Loucy (cell line): ENCODE results near the gene LVRN.

Experiments used
- H2AFZ ChIP-seq: fragments of 200-600 bp; sonication (generic); 2 replicates; pipeline ENCODE4 v1.6.0; 2016; ENCODE audit warnings: antibody characterized with exemption, mild to moderate bottlenecking, low read length, moderate library complexity
- H3F3A ChIP-seq: fragments of 200-600 bp; 2 replicates; pipeline ENCODE4 v1.6.0; 2016; ENCODE audit warnings: antibody characterized with exemption, low read depth, mild to moderate bottlenecking
- H3K27me3 ChIP-seq: fragments of 200-600 bp; sonication (generic); 2 replicates; pipeline ENCODE4 v1.6.1; 2014; ENCODE audit warnings: low read length, mild to moderate bottlenecking; ENCODE audit not compliant: insufficient read depth, poor library complexity, severe bottlenecking
- H3K36me3 ChIP-seq: fragments of 200-600 bp; sonication (generic); 2 replicates; pipeline ENCODE4 v1.6.1; 2016; ENCODE audit warnings: low read length; ENCODE audit not compliant: insufficient read depth
- H3K4me1 ChIP-seq: fragments of 200-600 bp; sonication (generic); 2 replicates; pipeline ENCODE4 v1.5.1; 2014; ENCODE audit warnings: low read length, mild to moderate bottlenecking; ENCODE audit not compliant: insufficient read depth, poor library complexity, severe bottlenecking
- H3K4me2 ChIP-seq: fragments of 200-600 bp; sonication (generic); 2 replicates; pipeline ENCODE4 v1.6.0; 2014; ENCODE audit warnings: antibody characterized with exemption, low read length, low read depth, mild to moderate bottlenecking; ENCODE audit not compliant: poor library complexity, severe bottlenecking
- H3K4me3 ChIP-seq: fragments of 200-600 bp; sonication (generic); 2 replicates; pipeline ENCODE4 v1.5.1; 2014; ENCODE audit warnings: low read length, mild to moderate bottlenecking, mixed read lengths; ENCODE audit not compliant: poor library complexity, severe bottlenecking
- H3K79me2 ChIP-seq: fragments of 200-600 bp; sonication (generic); 2 replicates; pipeline ENCODE4 v1.6.1; 2014; ENCODE audit warnings: low read length; ENCODE audit not compliant: insufficient read depth
- H3K9ac ChIP-seq: fragments of 200-600 bp; sonication (generic); 2 replicates; pipeline ENCODE4 v1.6.0; 2014; ENCODE audit warnings: mild to moderate bottlenecking, low read depth, low read length, moderate library complexity; ENCODE audit not compliant: poor library complexity, severe bottlenecking
- H3K9me2 ChIP-seq: fragments of 200-600 bp; sonication (generic); replicated peaks from 2 replicates; pipeline ENCODE4 v1.6.1; 2016; ENCODE audit warnings: low read depth, low read length, mixed read lengths
- H3K9me3 ChIP-seq: fragments of 200-600 bp; sonication (generic); 2 replicates; pipeline ENCODE4 v1.6.1; 2014; ENCODE audit warnings: mild to moderate bottlenecking, antibody characterized with exemption, low read length, low read depth; ENCODE audit not compliant: insufficient read depth
- H4K20me1 ChIP-seq: fragments of 200-600 bp; sonication (generic); 2 replicates; pipeline ENCODE4 v1.6.0; 2014; ENCODE audit warnings: antibody characterized with exemption, low read length, mild to moderate bottlenecking; ENCODE audit not compliant: insufficient read depth, poor library complexity, severe bottlenecking
- CTCF ChIP-seq: fragments of 200-600 bp; sonication (generic); conservative IDR thresholded peaks from 2 replicates; pipeline ENCODE4 v1.5.1; 2014; ENCODE audit warnings: mild to moderate bottlenecking, antibody characterized with exemption, low read length
- EZH2phosphoT487 ChIP-seq: fragments of 200-600 bp; IDR thresholded peaks from 2 replicates; pipeline ENCODE4 v1.6.1; 2018; ENCODE audit warnings: antibody characterized with exemption, mild to moderate bottlenecking, moderate library complexity, borderline replicate concordance

Gene LVRN

GRCh38 chr5:115952588-115952987, 9.7 kb upstream of the LVRN start:
- no peaks in the 10 kb centered on the region for H4K20me1 ChIP-seq
- H2AFZ ChIP-seq, result no peak overlapping the region
- H3K79me2 ChIP-seq, result no peaks in the 10 kb centered on the region
- H3F3A ChIP-seq, result no peaks in the 10 kb centered on the region
- H3K27me3 ChIP-seq, result no peaks in the 10 kb centered on the region
- no peaks in the 10 kb centered on the region for H3K36me3 ChIP-seq
- no peak for TF ChIP-seq CTCF
- H3K4me3 ChIP-seq, result no peak overlapping the region
- H3K4me2 ChIP-seq, result no peak overlapping the region
- H3K9me2 ChIP-seq, result no peaks in the 10 kb centered on the region
- no peaks in the 10 kb centered on the region for H3K4me1 ChIP-seq
- H3K9ac ChIP-seq, result no peak overlapping the region
- no peaks in the 10 kb centered on the region for H3K9me3 ChIP-seq

- no peaks in the 10 kb centered on the region for H3F3A ChIP-seq
- no peaks in the 10 kb centered on the region for H3K79me2 ChIP-seq
- no peaks in the 10 kb centered on the region for H3K9me2 ChIP-seq
- H3K9me3 ChIP-seq, result no peaks in the 10 kb centered on the region
- H2AFZ ChIP-seq, result no peak overlapping the region
- no peaks in the 10 kb centered on the region for H3K4me1 ChIP-seq
- H4K20me1 ChIP-seq, result no peaks in the 10 kb centered on the region
- no peaks in the 10 kb centered on the region for H3K36me3 ChIP-seq
- no peak overlapping the region for H3K9ac ChIP-seq
- no peak for TF ChIP-seq EZH2phosphoT487
- TF ChIP-seq CTCF, result no peak
- no peak overlapping the region for H3K4me2 ChIP-seq
- H3K27me3 ChIP-seq, result no peaks in the 10 kb centered on the region
- no peak overlapping the region for H3K4me3 ChIP-seq
Measured at GRCh38 chr5:115954144-115954543, 8.1 kb upstream of the LVRN start.

GRCh38 chr5:115956957-115957356, 5.3 kb upstream of the LVRN start:
- H3K27me3 ChIP-seq, result no peaks in the 10 kb centered on the region
- H3K4me2 ChIP-seq, result no peak overlapping the region
- no peaks in the 10 kb centered on the region for H3K79me2 ChIP-seq
- no peak overlapping the region for H3K9ac ChIP-seq
- no peak overlapping the region for H2AFZ ChIP-seq
- H3K9me2 ChIP-seq, result no peaks in the 10 kb centered on the region
- no peaks in the 10 kb centered on the region for H3K9me3 ChIP-seq
- H3K4me3 ChIP-seq, result no peak overlapping the region
- no peaks in the 10 kb centered on the region for H3K36me3 ChIP-seq
- no peaks in the 10 kb centered on the region for H4K20me1 ChIP-seq
- H3F3A ChIP-seq, result no peaks in the 10 kb centered on the region
- no peaks in the 10 kb centered on the region for H3K4me1 ChIP-seq
- TF ChIP-seq CTCF (no peak), EZH2phosphoT487 (no peak)
